ENCODE data around the gene ABCC1. TPM values are rescaled to one million over a fixed set of nuclear protein-coding genes. Genes with fewer than 3 reads are reported as not detected.

The ABCC1 gene
- total RNA-seq, 1 experiment from 2014 or later: 139 TPM

GRCh38 chr16:16109453-16110110 is 160.2 kb downstream of the ABCC1 start:
- Histone ChIP-seq H2AFZ (no peak overlapping the region), H3K36me3 (ENCODE audit: low read depth) (peaks cover 8% of the 10 kb centered on the region), H3K27me3 (ENCODE audit: insufficient read depth, low read depth) (no peaks in the 10 kb centered on the region), H3K79me2 (ENCODE audit: low read depth) (no peaks in the 10 kb centered on the region), H3K4me1 (replicated peaks; ENCODE audit: insufficient read depth) (no peaks in the 10 kb centered on the region), H4K20me1 (ENCODE audit: insufficient read depth) (peaks cover 23% of the 10 kb centered on the region), H3F3A (ENCODE audit: insufficient read depth, low read depth) (peaks cover 14% of the 10 kb centered on the region; the same call in 1 of the 2 replicates), H3K9me3 (ENCODE audit: insufficient read depth, low read depth) (no peaks in the 10 kb centered on the region), H3K4me3 (no peak overlapping the region), H3K9me2 (ENCODE audit: insufficient read depth) (no peaks in the 10 kb centered on the region), H3K4me2 (no peak overlapping the region), H3K27ac (no peak overlapping the region)
- TF ChIP-seq EZH2 (IDR thresholded peaks at IDR 0.05; ENCODE audit: low read depth) (no peak), CTCF (conservative IDR thresholded peaks at IDR 0.05) (no peak)
- no peak for DNase-seq
- intact Hi-C loops (cut with micrococcal nuclease; ENCODE audit: unreplicated experiment): no loop called here
- no TSS peak for BruUV-seq (replicated peaks)
- ChIA-PET CTCF (no interaction called here), POLR2A (ENCODE audit: unreplicated experiment) (interaction anchor here (0.6 kb wide), 1 partner anchor 35 kb away, joined by 4 read pairs; no protein-coding TSS in a partner anchor)

GRCh38 chr16:16110111-16110490 is 160.7 kb downstream of the ABCC1 start:
- intact Hi-C loops (cut with micrococcal nuclease; ENCODE audit: unreplicated experiment): no loop called here

GRCh38 chr16:16111639-16112038 is 162.2 kb downstream of the ABCC1 start:
- no peaks in the 10 kb centered on the region for H3K79me2 ChIP-seq (ENCODE audit: low read depth)
- BruUV-seq (replicated peaks): no TSS peak
- no peak overlapping the region for H3K4me2 ChIP-seq
- POLR2A ChIA-PET (ENCODE audit: unreplicated experiment): no interaction called here
- TF ChIP-seq CTCF (conservative IDR thresholded peaks at IDR 0.05) (no peak), EZH2 (IDR thresholded peaks at IDR 0.05; ENCODE audit: low read depth) (no peak)
- H3K9me3 ChIP-seq (ENCODE audit: insufficient read depth, low read depth): no peaks in the 10 kb centered on the region
- intact Hi-C loops (cut with micrococcal nuclease; ENCODE audit: unreplicated experiment): no loop called here
- no peak overlapping the region for H3K4me3 ChIP-seq
- no peak for DNase-seq
- no peaks in the 10 kb centered on the region for H3K27me3 ChIP-seq (ENCODE audit: insufficient read depth, low read depth)
- no peaks in the 10 kb centered on the region for H3K9me2 ChIP-seq (ENCODE audit: insufficient read depth)
- CTCF ChIA-PET: no interaction called here
- no peak overlapping the region for H3K27ac ChIP-seq
- H4K20me1 ChIP-seq (ENCODE audit: insufficient read depth): peaks cover 17% of the 10 kb centered on the region
- no peak overlapping the region for H2AFZ ChIP-seq
- peaks cover 16% of the 10 kb centered on the region; the same call in 1 of the 2 replicates for H3F3A ChIP-seq (ENCODE audit: insufficient read depth, low read depth)
- H3K4me1 ChIP-seq (replicated peaks; ENCODE audit: insufficient read depth): no peaks in the 10 kb centered on the region
- peaks cover 16% of the 10 kb centered on the region for H3K36me3 ChIP-seq (ENCODE audit: low read depth)

More at GRCh38 chr16:16110111-16110490, 160.7 kb downstream of the ABCC1 start:
- Histone ChIP-seq H4K20me1 (ENCODE audit: insufficient read depth) (peaks cover 22% of the 10 kb centered on the region), H3K4me1 (replicated peaks; ENCODE audit: insufficient read depth) (no peaks in the 10 kb centered on the region), H3F3A (ENCODE audit: insufficient read depth, low read depth) (peaks cover 18% of the 10 kb centered on the region; the same call in 1 of the 2 replicates), H3K4me2 (no peak overlapping the region), H3K9me2 (ENCODE audit: insufficient read depth) (no peaks in the 10 kb centered on the region), H3K79me2 (ENCODE audit: low read depth) (no peaks in the 10 kb centered on the region), H3K4me3 (no peak overlapping the region), H3K27ac (no peak overlapping the region), H3K36me3 (ENCODE audit: low read depth) (peaks cover 13% of the 10 kb centered on the region), H3K27me3 (ENCODE audit: insufficient read depth, low read depth) (no peaks in the 10 kb centered on the region), H3K9me3 (ENCODE audit: insufficient read depth, low read depth) (no peaks in the 10 kb centered on the region), H2AFZ (no peak overlapping the region)
- no peak for DNase-seq
- no TSS peak for BruUV-seq (replicated peaks)
- ChIA-PET POLR2A (ENCODE audit: unreplicated experiment) (no interaction called here), CTCF (no interaction called here)
- no peak for TF ChIP-seq EZH2 (IDR thresholded peaks at IDR 0.05; ENCODE audit: low read depth)
- no peak for TF ChIP-seq CTCF (conservative IDR thresholded peaks at IDR 0.05)
